Hematopoietic multipotent progenitor cell (in vitro differentiated cells): ENCODE data around the gene NMNAT2. TPM values are rescaled to one million over a fixed set of nuclear protein-coding genes. Genes with fewer than 3 reads are reported as not detected.

Experiments
- DNase-seq, 3 donors: peaks; one replicate each; pipeline ENCODE4 v3.0.0-alpha.2; 2011 to 2015; ENCODE audit warnings: low read depth in 2 of 3, low spot score in 2 of 3
- total RNA-seq: library from RNA; depleted of rRNA; stranded (reverse); fragments of >200 nt; gene quantifications from one replicate; pipeline ENCODE4 v1.2.3, GENCODE V29; 2012

Gene NMNAT2
- total RNA-seq, 1 donor, result under 0.01 TPM

DNA sequence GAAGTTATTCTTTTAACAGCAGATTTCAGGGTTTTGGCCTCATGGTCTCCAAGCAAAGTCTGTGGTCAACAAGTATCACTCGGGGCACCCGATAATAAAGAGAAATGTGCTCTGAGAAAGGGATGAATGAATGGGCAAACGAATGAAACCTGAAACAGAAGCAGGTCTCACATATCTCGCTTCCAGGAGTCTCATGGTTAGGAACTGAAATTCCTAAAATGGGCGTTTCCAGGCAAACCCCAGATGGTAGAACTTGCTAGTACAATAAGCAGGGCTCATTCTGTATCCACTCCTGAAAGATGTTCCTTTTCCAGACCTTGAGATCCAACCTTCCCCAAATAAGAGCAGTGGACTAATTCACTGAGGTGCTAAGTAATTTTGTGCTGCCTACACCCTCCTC is 144.9 kb downstream of the NMNAT2 start:
- no peak for DNase-seq

GRCh38 chr1:183272390-183272848 is 145.8 kb downstream of the NMNAT2 start:
- DNase-seq, result no peak

- DNase-seq, result no peak
Measured at GRCh38 chr1:183270541-183271141, 147.5 kb downstream of the NMNAT2 start.

- DNase-seq, result no peak
Measured at GRCh38 chr1:183267646-183268431, 150.3 kb downstream of the NMNAT2 start.

DNA sequence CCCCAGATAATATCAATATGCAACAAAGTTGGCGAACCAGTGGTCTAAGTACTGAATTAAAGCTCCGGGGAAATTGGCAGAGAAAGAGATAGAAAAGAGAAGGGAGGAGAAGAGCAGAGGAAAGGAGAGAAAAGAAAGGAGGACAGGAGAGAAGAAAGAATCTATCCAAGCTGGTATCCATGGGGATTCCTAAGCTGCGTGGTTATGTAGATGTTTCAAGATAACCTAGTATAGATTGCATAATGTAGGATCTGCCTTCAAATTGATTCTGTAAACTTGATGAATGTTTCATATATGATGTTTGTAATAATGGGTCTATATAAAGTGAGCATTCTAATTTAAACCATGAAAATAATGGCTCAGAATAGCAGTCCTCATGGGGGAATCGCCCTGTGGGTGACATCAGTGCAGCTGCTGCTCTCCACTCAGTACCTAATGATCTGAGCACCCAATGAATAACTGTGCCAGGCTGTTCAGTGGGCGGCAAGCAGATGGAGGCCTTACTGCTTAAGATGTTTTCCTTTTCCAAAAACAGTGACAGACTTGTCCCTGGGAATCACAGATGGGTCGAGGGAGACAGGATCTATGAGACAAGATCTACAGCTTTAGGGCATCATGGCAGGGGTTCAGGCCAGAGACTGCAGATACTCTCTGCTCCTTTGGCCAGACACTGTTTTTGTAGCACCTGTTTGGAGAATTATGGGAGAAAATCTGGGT is 154.1 kb downstream of the NMNAT2 start:
- DNase-seq, result no peak

- DNase-seq, result no peak
Measured at GRCh38 chr1:183262628-183263200, 155.5 kb downstream of the NMNAT2 start.

DNA sequence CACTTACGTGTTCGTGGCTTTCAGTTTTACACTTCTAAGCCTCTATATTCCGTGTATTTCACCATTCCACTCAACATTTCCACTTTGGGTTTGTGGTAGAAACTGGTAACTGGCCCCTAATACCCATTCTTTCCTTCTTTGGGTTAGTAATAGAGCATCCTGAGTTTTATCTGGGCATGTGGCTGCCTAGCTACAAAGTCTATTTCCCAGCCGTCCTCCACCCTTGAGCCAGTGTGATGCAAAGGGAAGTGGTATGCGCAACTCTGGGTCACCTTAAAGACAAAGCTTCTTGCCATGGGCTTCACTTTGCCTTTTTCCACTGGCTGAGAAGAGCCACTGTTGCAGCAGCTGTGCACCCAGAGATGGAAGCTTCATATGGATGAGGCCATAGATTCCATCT is 158.3 kb downstream of the NMNAT2 start:
- no peak for DNase-seq

GRCh38 chr1:183255073-183255472 is 163.1 kb downstream of the NMNAT2 start:
- no peak for DNase-seq

GRCh38 chr1:183251959-183252450 is 166.2 kb downstream of the NMNAT2 start:
- no peak for DNase-seq

- DNase-seq, result no peak
Measured at GRCh38 chr1:183251101-183251958, 166.8 kb downstream of the NMNAT2 start.

- no peak for DNase-seq
Measured at GRCh38 chr1:183249941-183250452, 168.2 kb downstream of the NMNAT2 start.

GRCh38 chr1:183248989-183249691 is 169.0 kb downstream of the NMNAT2 start:
- DNase-seq, result no peak

DNA sequence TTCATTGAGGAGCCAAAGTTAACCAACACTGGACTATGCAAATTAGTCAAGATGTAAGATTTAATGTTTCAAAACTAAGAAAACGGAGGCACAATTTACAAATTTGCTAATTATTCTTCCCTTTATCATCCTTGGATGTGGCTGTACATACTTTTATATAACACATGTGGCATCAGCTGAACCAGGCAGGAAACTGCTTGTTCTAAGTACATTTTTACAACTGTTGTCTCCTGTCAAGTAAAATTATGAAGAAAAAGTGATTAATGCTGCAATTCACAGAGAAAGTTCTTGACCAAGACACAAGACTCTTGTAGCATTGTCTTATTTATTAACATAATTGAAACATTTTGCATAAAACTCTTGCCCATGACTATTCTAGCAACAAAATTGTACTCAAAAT is 170.2 kb downstream of the NMNAT2 start:
- no peak for DNase-seq

DNA sequence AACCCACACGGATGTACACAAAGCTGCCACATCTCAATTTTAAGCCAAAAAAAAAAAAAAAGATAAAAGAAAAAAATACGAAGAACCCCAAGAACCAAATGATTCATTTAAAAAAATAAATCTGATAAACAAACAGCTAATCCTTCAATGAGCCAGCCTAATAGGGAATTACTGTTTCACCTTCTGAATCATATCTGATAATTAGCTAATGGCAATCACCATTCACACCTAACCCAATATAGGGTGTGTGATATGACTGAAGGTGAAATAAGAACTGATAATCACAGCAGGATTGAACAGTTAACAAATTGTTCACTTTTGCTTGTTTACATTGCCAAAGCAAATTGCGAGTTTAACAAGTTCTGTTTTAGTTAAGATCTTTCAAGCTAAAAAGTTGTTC is 170.7 kb downstream of the NMNAT2 start:
- DNase-seq, result no peak

DNA sequence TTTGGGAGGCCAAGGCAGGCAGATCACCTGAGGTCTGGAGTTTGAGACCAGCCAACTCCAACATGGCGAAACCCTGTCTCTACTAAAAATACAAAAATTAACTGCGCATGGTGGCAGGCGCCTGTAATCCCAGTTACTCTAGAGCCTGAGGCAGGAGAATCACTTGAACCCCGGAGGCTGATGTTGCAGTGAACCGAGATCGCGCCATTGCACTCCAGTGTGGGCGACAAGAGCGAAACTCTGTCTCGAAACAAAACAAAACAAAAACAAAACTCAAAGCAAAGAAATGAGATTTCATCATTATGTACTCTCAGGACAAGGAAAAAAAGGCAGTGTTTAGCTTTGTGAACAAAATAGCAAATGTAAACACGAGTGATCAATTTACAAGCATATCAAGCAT is 171.1 kb downstream of the NMNAT2 start:
- DNase-seq, result no peak

- no peak for DNase-seq
Measured at GRCh38 chr1:183246436-183246835, 171.7 kb downstream of the NMNAT2 start.

GRCh38 chr1:183245357-183245756 is 172.8 kb downstream of the NMNAT2 start:
- no peak for DNase-seq

- no peak for DNase-seq
Measured at GRCh38 chr1:183244466-183244865, 173.7 kb downstream of the NMNAT2 start.
